Measurements from ENCODE around the gene LETM1.
A peak's percentile ranks its signal among the peaks of the same experiment; 100 is the strongest.
"Not testable (repeated sequence)": the region's sequence is repeated elsewhere in the genome, so short reads cannot be mapped to it uniquely, and the experiment has no call there.

LETM1 gene

DNA sequence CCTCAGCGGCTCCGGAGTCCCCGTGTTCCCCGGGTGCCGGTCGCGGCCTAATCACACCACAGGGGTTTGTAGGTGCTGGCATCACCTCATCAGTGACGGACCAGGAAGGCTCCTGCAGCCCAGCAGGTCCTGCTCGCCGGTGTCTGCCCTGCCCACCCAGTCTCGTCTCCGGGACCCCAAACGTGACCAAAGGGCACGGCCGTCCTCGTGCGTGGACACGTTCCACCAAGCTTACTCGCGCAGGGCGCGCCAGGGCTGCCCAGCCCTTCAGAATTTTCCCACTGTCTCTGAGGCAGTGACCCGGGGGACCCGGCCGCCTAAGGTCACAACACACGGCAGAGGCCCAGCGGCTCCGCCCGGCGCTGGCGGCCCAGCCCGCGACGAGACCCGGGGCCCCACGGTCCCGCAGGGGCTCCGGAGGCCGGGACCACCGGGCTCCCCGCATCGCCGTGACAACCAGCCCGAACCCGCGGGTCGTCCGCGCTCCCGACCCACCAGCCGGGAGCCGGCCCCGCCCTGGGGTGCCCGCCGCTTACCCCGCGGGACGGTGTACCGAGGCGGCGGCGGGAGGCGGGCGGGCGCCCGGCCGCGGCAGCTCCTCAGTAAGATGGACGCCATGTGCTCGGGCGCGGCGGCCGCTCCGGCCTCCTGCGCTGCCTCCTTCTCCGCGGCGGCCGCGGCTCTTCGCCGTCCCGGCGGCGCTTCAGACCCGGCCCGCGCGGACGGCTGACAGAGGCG, 454 bp downstream of the LETM1 start:
- Mint-ChIP-seq H3K4me3 (peak overlapping the region; percentile 59 to 84), H3K27ac (peak overlapping the region; percentile 14 to 88), H3K27me3 (no peaks in the 10 kb centered on the region), H3K36me3 (ENCODE audit: insufficient read depth) (peaks cover 3% of the 10 kb centered on the region), H3K9me3 (no peaks in the 10 kb centered on the region), H3K4me1 (ENCODE audit: low read depth in 2 of 2) (peaks cover 25 to 30% of the 10 kb centered on the region in 2 donors)
- DNase-seq: peak; percentile 3 to 24 (median 8)
- peak; percentile 30 for ATAC-seq (replicated peaks)

DNA sequence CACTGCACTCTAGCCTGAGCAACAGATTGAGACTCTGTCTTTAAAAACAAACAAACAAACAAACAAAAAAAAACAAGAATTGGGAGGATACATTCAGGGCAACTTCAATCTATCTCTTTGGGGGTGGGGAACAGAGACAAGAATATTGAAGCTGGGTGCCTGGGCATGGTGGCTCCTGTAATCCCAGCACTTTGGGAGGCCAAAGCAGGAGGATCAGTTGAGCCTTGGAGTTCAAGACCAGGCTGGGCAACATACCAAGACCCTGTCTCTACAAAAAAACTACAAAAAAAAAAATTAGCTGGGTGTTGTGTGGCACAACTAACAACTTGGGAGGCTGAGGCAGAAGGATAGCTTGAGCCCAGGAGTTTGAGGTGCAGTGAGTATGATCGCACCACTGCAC, 1.2 kb downstream of the LETM1 start:
- DNase-seq: no peak
- Mint-ChIP-seq H3K36me3 (ENCODE audit: insufficient read depth) (peaks cover 3% of the 10 kb centered on the region), H3K9me3 (no peaks in the 10 kb centered on the region), H3K27me3 (no peaks in the 10 kb centered on the region), H3K4me3 (peak overlapping the region; percentile 59 to 68), H3K27ac (peak overlapping the region; percentile 14 to 88), H3K4me1 (ENCODE audit: low read depth in 2 of 2) (peaks cover 25 to 30% of the 10 kb centered on the region in 2 donors)
- ATAC-seq (replicated peaks): no peak

DNA sequence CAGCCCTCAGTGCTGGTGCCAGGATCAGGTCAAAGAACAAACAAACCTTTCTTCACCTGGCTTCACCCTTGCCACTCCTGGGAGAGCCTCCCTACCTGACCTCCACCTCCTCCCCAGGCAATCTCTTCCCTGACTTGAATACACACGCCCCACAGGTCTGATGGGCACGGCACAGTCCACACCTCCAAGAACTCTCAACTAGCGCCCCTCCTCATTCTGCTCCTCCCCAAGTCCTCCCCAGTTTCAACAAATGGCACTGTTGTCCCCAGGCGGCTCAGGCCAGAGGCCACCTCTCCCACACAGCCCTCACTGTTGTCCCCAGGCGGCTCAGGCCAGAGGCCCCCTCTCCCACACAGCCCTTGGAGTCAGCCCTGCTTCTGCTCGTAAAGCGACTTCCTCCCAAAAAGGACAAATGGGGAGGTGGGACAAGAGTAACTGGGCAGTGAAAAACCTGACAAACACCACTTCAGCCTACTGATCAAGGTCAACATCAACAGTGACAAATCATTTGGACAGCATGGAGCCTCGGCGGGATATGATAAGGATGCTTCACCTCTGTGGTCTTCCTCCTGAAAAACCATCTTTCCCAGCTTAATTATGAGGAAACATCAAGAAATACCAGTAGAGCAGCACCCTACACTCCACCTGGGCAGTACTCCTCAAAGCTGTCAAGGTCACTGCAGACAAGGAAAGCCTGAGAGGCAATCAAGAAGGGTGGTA, 2.9 kb downstream of the LETM1 start:
- peaks cover 25 to 30% of the 10 kb centered on the region in 2 donors for H3K4me1 Mint-ChIP-seq (ENCODE audit: low read depth in 2 of 2)
- no peaks in the 10 kb centered on the region for H3K27me3 Mint-ChIP-seq
- DNase-seq (no peak), ATAC-seq (replicated peaks) (no peak)
- H3K4me3 Mint-ChIP-seq: no peak overlapping the region
- peaks cover 11% of the 10 kb centered on the region for H3K36me3 Mint-ChIP-seq (ENCODE audit: insufficient read depth)
- H3K9me3 Mint-ChIP-seq: no peaks in the 10 kb centered on the region
- H3K27ac Mint-ChIP-seq: peak overlapping the region; percentile 81 to 82

GRCh38 chr4:1851575-1852410, 4.2 kb downstream of the LETM1 start:
- Mint-ChIP-seq H3K9me3 (no peaks in the 10 kb centered on the region), H3K36me3 (ENCODE audit: insufficient read depth) (peaks cover 20% of the 10 kb centered on the region), H3K27me3 (no peaks in the 10 kb centered on the region), H3K4me1 (ENCODE audit: low read depth in 2 of 2) (peaks cover 20 to 23% of the 10 kb centered on the region in 2 donors), H3K4me3 (no peak overlapping the region), H3K27ac (peak overlapping the region; percentile 49 to 82)
- no peak for ATAC-seq (replicated peaks)
- DNase-seq: no peak

GRCh38 chr4:1851160-1851559, 4.8 kb downstream of the LETM1 start:
- DNase-seq (no peak), ATAC-seq (replicated peaks) (no peak)
- peaks cover 20 to 22% of the 10 kb centered on the region in 2 donors for H3K4me1 Mint-ChIP-seq (ENCODE audit: low read depth in 2 of 2)
- no peaks in the 10 kb centered on the region for H3K27me3 Mint-ChIP-seq
- H3K9me3 Mint-ChIP-seq: no peaks in the 10 kb centered on the region
- H3K36me3 Mint-ChIP-seq (ENCODE audit: insufficient read depth): peaks cover 25% of the 10 kb centered on the region
- H3K4me3 Mint-ChIP-seq: no peak overlapping the region
- H3K27ac Mint-ChIP-seq: peak overlapping the region in 1 of 2 donors; percentile 49

DNA sequence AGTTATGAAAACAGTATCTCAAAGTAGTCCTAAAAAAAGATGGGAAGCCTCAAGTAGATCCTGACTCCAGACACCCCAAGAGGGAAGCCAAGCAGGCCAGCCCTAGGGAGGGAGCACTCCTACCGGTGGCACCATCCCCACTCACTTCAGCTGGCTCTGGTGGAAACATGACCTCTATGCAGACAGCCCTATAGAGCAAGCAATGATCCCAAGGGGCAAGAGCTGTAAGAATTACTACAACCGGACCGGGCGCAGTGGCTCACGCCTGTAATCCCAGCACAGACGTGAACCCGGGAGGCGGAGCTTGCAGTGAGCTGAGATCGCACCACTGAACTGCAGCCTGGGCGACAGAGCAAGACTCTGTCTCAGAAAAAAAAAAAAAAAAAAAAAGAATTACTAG, 5.7 kb downstream of the LETM1 start:
- Mint-ChIP-seq H3K36me3 (ENCODE audit: insufficient read depth) (peaks cover 34% of the 10 kb centered on the region), H3K4me3 (no peak overlapping the region), H3K27me3 (no peaks in the 10 kb centered on the region), H3K27ac (peak overlapping the region; percentile 38 to 59), H3K9me3 (no peaks in the 10 kb centered on the region), H3K4me1 (ENCODE audit: low read depth in 2 of 2) (peaks cover 20 to 22% of the 10 kb centered on the region in 2 donors)
- ATAC-seq (replicated peaks): no peak
- no peak for DNase-seq

DNA sequence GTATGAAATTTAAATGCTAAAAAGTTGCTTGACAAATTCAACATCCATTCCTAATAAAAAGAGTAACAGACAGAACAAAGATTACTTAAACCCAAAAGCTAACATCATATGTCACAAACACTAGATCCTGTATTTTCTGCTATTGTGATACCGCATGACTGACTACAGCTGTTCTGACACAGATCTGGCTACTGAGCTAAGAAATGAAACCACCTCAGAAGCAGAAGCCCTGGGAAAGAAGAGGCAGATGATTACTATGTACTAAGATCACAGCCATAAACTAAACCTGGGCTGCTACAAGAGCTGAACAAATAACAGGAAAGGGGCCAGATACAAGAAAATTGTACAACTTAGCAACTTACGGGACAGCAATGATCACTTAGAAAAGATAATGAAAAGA, 9.4 kb downstream of the LETM1 start:
- Mint-ChIP-seq H3K27me3 (no peaks in the 10 kb centered on the region), H3K4me3 (no peak overlapping the region), H3K9me3 (no peaks in the 10 kb centered on the region), H3K4me1 (ENCODE audit: low read depth in 2 of 2) (peaks cover 19 to 21% of the 10 kb centered on the region in 2 donors), H3K27ac (peak overlapping the region in 1 of 2 donors; percentile 12), H3K36me3 (ENCODE audit: insufficient read depth) (peaks cover 58% of the 10 kb centered on the region)
- ATAC-seq (replicated peaks) (no peak), DNase-seq (no peak)

DNA sequence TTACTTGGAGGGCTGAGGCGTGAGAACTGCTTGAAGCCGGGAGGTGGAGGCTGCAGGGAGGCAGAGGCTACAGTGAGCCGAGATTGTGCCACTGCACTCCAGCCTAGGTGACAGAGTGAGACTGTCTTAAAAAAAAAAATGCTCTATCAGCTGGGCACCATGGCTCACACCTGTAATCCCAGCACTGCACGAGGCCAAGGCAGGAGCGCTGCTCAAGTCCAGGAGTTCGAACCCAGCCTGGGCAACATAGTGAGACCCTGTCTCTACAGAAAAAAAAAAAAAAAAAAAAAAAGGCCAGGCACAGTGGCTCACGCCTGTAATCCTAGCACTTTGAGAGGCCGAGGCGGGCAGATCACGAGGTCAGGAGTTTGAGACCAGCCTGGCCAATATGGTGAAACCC, 11.3 kb downstream of the LETM1 start:
- not testable (repeated sequence) for DNase-seq; ATAC-seq (replicated peaks); H3K4me3 Mint-ChIP-seq; H3K27me3 Mint-ChIP-seq; H3K9me3 Mint-ChIP-seq; H3K27ac Mint-ChIP-seq
- peaks cover 67% of the 10 kb centered on the region for H3K36me3 Mint-ChIP-seq (ENCODE audit: insufficient read depth)
- peaks cover 17 to 19% of the 10 kb centered on the region in 2 donors for H3K4me1 Mint-ChIP-seq (ENCODE audit: low read depth in 2 of 2)

- no peak overlapping the region for H3K4me3 Mint-ChIP-seq
- no peaks in the 10 kb centered on the region for H3K9me3 Mint-ChIP-seq
- no peaks in the 10 kb centered on the region for H3K27me3 Mint-ChIP-seq
- peaks cover 71% of the 10 kb centered on the region for H3K36me3 Mint-ChIP-seq (ENCODE audit: insufficient read depth)
- no peak overlapping the region for H3K27ac Mint-ChIP-seq
- DNase-seq: no peak
- ATAC-seq (replicated peaks): no peak
- peaks cover 21 to 23% of the 10 kb centered on the region in 2 donors for H3K4me1 Mint-ChIP-seq (ENCODE audit: low read depth in 2 of 2)
These were observed 12.1 kb downstream of the LETM1 start for GRCh38 chr4:1843852-1844251.

GRCh38 chr4:1842993-1843448, 12.9 kb downstream of the LETM1 start:
- H3K9me3 Mint-ChIP-seq: no peaks in the 10 kb centered on the region
- H3K4me3 Mint-ChIP-seq: no peak overlapping the region
- DNase-seq (no peak), ATAC-seq (replicated peaks) (no peak)
- H3K27me3 Mint-ChIP-seq: no peaks in the 10 kb centered on the region
- peaks cover 69% of the 10 kb centered on the region for H3K36me3 Mint-ChIP-seq (ENCODE audit: insufficient read depth)
- H3K27ac Mint-ChIP-seq: no peak overlapping the region
- H3K4me1 Mint-ChIP-seq (ENCODE audit: low read depth in 2 of 2): peaks cover 21 to 23% of the 10 kb centered on the region in 2 donors

GRCh38 chr4:1842339-1842895, 13.5 kb downstream of the LETM1 start:
- Mint-ChIP-seq H3K27ac (no peak overlapping the region), H3K27me3 (no peaks in the 10 kb centered on the region), H3K4me1 (ENCODE audit: low read depth in 2 of 2) (peaks cover 21 to 23% of the 10 kb centered on the region in 2 donors), H3K9me3 (no peaks in the 10 kb centered on the region), H3K4me3 (no peak overlapping the region), H3K36me3 (ENCODE audit: insufficient read depth) (peaks cover 69% of the 10 kb centered on the region)
- no peak for ATAC-seq (replicated peaks)
- no peak for DNase-seq

DNA sequence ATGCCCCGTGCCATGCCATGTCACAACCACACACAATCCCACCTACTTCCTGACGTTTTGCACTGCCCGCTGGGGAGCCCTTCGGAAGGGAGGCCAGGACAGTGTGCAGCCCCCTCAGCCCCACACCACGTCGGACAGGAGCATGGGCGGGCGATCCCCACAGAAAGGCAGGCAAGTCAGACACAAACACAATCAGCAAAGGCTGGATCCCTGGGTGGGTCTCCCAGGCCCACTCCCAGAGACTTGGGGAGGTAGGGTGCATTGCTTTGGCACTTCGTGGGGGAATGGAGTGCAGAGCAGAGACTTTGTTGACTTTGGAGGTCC, 14.1 kb downstream of the LETM1 start:
- DNase-seq (no peak), ATAC-seq (replicated peaks) (no peak)
- no peaks in the 10 kb centered on the region for H3K9me3 Mint-ChIP-seq
- H3K36me3 Mint-ChIP-seq (ENCODE audit: insufficient read depth): peaks cover 68% of the 10 kb centered on the region
- H3K4me3 Mint-ChIP-seq: no peak overlapping the region
- no peak overlapping the region for H3K27ac Mint-ChIP-seq
- H3K4me1 Mint-ChIP-seq (ENCODE audit: low read depth in 2 of 2): peaks cover 20 to 23% of the 10 kb centered on the region in 2 donors
- no peaks in the 10 kb centered on the region for H3K27me3 Mint-ChIP-seq

- H3K27me3 Mint-ChIP-seq: no peaks in the 10 kb centered on the region
- peaks cover 70% of the 10 kb centered on the region for H3K36me3 Mint-ChIP-seq (ENCODE audit: insufficient read depth)
- DNase-seq (no peak), ATAC-seq (replicated peaks) (no peak)
- no peak overlapping the region for H3K27ac Mint-ChIP-seq
- no peaks in the 10 kb centered on the region for H3K9me3 Mint-ChIP-seq
- H3K4me3 Mint-ChIP-seq: no peak overlapping the region
- peaks cover 20 to 23% of the 10 kb centered on the region in 2 donors for H3K4me1 Mint-ChIP-seq (ENCODE audit: low read depth in 2 of 2)
These were observed 14.6 kb downstream of the LETM1 start for GRCh38 chr4:1841201-1841886.
